GM12891 (cell line): ENCODE measurements around the gene SPDYE4.

Experiments used
- PAX5 ChIP-seq: IDR thresholded peaks from 2 replicates; pipeline ENCODE4 v1.6.1; 2011; ENCODE audit warnings: low read length, moderate library complexity, mild to moderate bottlenecking; ENCODE audit not compliant: insufficient read depth, severe bottlenecking
- POLR2A ChIP-seq: IDR thresholded peaks from 2 replicates; pipeline ENCODE4 v1.6.1; 2011; ENCODE audit warnings: low read depth, low read length, control low read depth
- POLR2AphosphoS5 ChIP-seq: IDR thresholded peaks from 2 replicates; pipeline ENCODE4 v1.6.1; 2011; ENCODE audit warnings: low read depth, low read length, control low read depth
- POU2F2 ChIP-seq: IDR thresholded peaks from 2 replicates; pipeline ENCODE4 v1.6.1; 2011; ENCODE audit warnings: low read depth, mild to moderate bottlenecking, control low read depth, low read length, moderate library complexity
- SPI1 ChIP-seq: IDR thresholded peaks from 2 replicates; pipeline ENCODE4 v1.6.1; 2011; ENCODE audit warnings: low read depth, low read length, control low read depth
- TAF1 ChIP-seq: IDR thresholded peaks from 2 replicates; pipeline ENCODE4 v1.6.1; 2011; ENCODE audit warnings: low read depth, low read length, control low read depth

GRCh38 chr17:8729421-8729820 lies 28.9 kb downstream of the SPDYE4 start:
- TF ChIP-seq POLR2A (no peak), TAF1 (no peak), SPI1 (no peak), POLR2AphosphoS5 (no peak), PAX5 (no peak), POU2F2 (no peak)
